HepG2 (cell line): Measurements from ENCODE around the gene EFCAB11. TPM values are rescaled to one million over a fixed set of nuclear protein-coding genes. Genes with fewer than 3 reads are reported as not detected.

Source experiments
- ATM ChIP-seq: fragments of 450-650 bp; IDR thresholded peaks from 2 replicates; pipeline ENCODE4 v1.7.1; 2017; ENCODE audit warnings: mild to moderate bottlenecking, borderline replicate concordance
- CAMTA2 ChIP-seq: sonication (generic); formaldehyde crosslinking; IDR thresholded peaks from 2 replicates; pipeline ENCODE4 v1.4.0; 2020; ENCODE audit warnings: mild to moderate bottlenecking, missing genetic modification reagents, borderline replicate concordance
- ELF1 ChIP-seq: sonication (generic); formaldehyde crosslinking; IDR thresholded peaks from 2 replicates; pipeline ENCODE4 v1.4.0; 2020; ENCODE audit warnings: missing genetic modification reagents
- GTF2F1 ChIP-seq: fragments of 150-350 bp; IDR thresholded peaks from 2 replicates; pipeline ENCODE4 v1.6.1; 2014; ENCODE audit warnings: low read length
- GTF3A ChIP-seq: sonication (generic); formaldehyde crosslinking; conservative IDR thresholded peaks from 2 replicates; pipeline ENCODE4 v1.4.0; 2020; ENCODE audit warnings: mild to moderate bottlenecking, missing genetic modification reagents
- MED13 ChIP-seq: sonication (generic); formaldehyde crosslinking; IDR thresholded peaks from 2 replicates; pipeline ENCODE4 v1.5.0; 2020; ENCODE audit warnings: missing genetic modification reagents
- MEIS1 ChIP-seq: sonication (generic); formaldehyde crosslinking; IDR thresholded peaks from 2 replicates; pipeline ENCODE4 v1.9.0; 2021; ENCODE audit warnings: mild to moderate bottlenecking, missing genetic modification reagents, moderate library complexity, borderline replicate concordance
- MYNN ChIP-seq: sonication (generic); formaldehyde crosslinking; IDR thresholded peaks from 2 replicates; pipeline ENCODE4 v1.4.0; 2020; ENCODE audit warnings: mild to moderate bottlenecking, low read depth, missing genetic modification reagents
- NFATC3 ChIP-seq: sonication (generic); formaldehyde crosslinking; IDR thresholded peaks from 2 replicates; pipeline ENCODE4 v1.5.1; 2020; ENCODE audit warnings: mild to moderate bottlenecking, missing genetic modification reagents
- PAXIP1 ChIP-seq: sonication (generic); formaldehyde crosslinking; conservative IDR thresholded peaks from 2 replicates; pipeline ENCODE4 v1.4.0; 2020; ENCODE audit warnings: mild to moderate bottlenecking, missing genetic modification reagents, moderate library complexity
- TCF7L2 ChIP-seq: IDR thresholded peaks from 2 replicates; pipeline ENCODE4 v1.6.1; 2011; ENCODE audit warnings: mild to moderate bottlenecking, low read depth, low read length, moderate library complexity
- YEATS4 ChIP-seq: sonication (generic); formaldehyde crosslinking; IDR thresholded peaks from 2 replicates; pipeline ENCODE4 v1.4.0; 2020; ENCODE audit warnings: missing genetic modification reagents, borderline replicate concordance
- ZBTB42 ChIP-seq: sonication (generic); formaldehyde crosslinking; IDR thresholded peaks from 2 replicates; pipeline ENCODE4 v1.5.0; 2020; ENCODE audit warnings: mild to moderate bottlenecking, missing genetic modification reagents
- ZBTB7A ChIP-seq: sonication (generic); formaldehyde crosslinking; IDR thresholded peaks from 2 replicates; pipeline ENCODE4 v1.8.0; 2022; ENCODE audit warnings: mild to moderate bottlenecking, missing genetic modification reagents
- ZFP36 ChIP-seq: fragments of 150-350 bp; IDR thresholded peaks from 2 replicates; pipeline ENCODE4 v1.6.1; 2018; ENCODE audit warnings: borderline replicate concordance, low read length, low read depth; ENCODE audit not compliant: partially characterized antibody
- ZFP82 ChIP-seq: sonication (generic); formaldehyde crosslinking; IDR thresholded peaks from 2 replicates; pipeline ENCODE4 v1.5.1; 2020; ENCODE audit warnings: mild to moderate bottlenecking, missing genetic modification reagents, borderline replicate concordance
- ZNF160 ChIP-seq: sonication (generic); formaldehyde crosslinking; IDR thresholded peaks from 2 replicates; pipeline ENCODE4 v1.8.0; 2022; ENCODE audit warnings: mild to moderate bottlenecking, inconsistent platforms, missing genetic modification reagents
- ZNF331 ChIP-seq: sonication (generic); formaldehyde crosslinking; IDR thresholded peaks from 2 replicates; pipeline ENCODE4 v1.4.0; 2020; ENCODE audit warnings: missing genetic modification reagents
- ZNF383 ChIP-seq: sonication (generic); formaldehyde crosslinking; IDR thresholded peaks from 2 replicates; pipeline ENCODE4 v1.4.0; 2020; ENCODE audit warnings: missing genetic modification reagents, mild to moderate bottlenecking, borderline replicate concordance
- ZNF720 ChIP-seq: sonication (generic); formaldehyde crosslinking; IDR thresholded peaks from 2 replicates; pipeline ENCODE4 v1.4.0; 2020; ENCODE audit warnings: missing genetic modification reagents
- ZNF878 ChIP-seq: sonication (generic); formaldehyde crosslinking; IDR thresholded peaks from 2 replicates; pipeline ENCODE4 v1.8.1; 2023; ENCODE audit warnings: mild to moderate bottlenecking, missing genetic modification reagents, moderate library complexity
- polyA plus RNA-seq, 8 experiments: library from polyadenylated mRNA; depleted of rRNA in 3 of 8; stranded (reverse) in 7 of 8; unstranded in 1 of 8; fragments of >200 nt; fragmentation: Illumina TruSeq in 4 of 8; extraction: Trizol in 4 of 8; gene quantifications; 2 replicates each; pipeline versions ENCODE4 v1.2.1 to v1.2.3, GENCODE V29; 2011 to 2016; ENCODE audit warnings: low read depth in 4 of 8, missing spikeins in 1 of 8, mixed read lengths in 1 of 8; ENCODE audit not compliant: insufficient read depth in 1 of 8
- total RNA-seq, 5 experiments: library from RNA; depleted of rRNA; stranded (reverse); fragments of >200 nt; fragmentation: Illumina TruSeq; extraction: Trizol; gene quantifications; 2 replicates each; pipeline ENCODE4 v1.2.3, GENCODE V29; 2016; ENCODE audit warnings: low read depth in 1 of 5
- TF ChIP-seq, protein P1 (sequence below): sonication (generic); formaldehyde crosslinking; IDR thresholded peaks from 2 replicates; pipeline ENCODE4 v1.4.0; 2020; ENCODE audit warnings: missing genetic modification reagents, borderline replicate concordance

Gene EFCAB11
- total and polyA plus RNA-seq, 2 of the 13 experiments (the other 11 are each of a cell fraction or from before 2014, with no cell fraction given), result 8.2 to 31.5 TPM

DNA sequence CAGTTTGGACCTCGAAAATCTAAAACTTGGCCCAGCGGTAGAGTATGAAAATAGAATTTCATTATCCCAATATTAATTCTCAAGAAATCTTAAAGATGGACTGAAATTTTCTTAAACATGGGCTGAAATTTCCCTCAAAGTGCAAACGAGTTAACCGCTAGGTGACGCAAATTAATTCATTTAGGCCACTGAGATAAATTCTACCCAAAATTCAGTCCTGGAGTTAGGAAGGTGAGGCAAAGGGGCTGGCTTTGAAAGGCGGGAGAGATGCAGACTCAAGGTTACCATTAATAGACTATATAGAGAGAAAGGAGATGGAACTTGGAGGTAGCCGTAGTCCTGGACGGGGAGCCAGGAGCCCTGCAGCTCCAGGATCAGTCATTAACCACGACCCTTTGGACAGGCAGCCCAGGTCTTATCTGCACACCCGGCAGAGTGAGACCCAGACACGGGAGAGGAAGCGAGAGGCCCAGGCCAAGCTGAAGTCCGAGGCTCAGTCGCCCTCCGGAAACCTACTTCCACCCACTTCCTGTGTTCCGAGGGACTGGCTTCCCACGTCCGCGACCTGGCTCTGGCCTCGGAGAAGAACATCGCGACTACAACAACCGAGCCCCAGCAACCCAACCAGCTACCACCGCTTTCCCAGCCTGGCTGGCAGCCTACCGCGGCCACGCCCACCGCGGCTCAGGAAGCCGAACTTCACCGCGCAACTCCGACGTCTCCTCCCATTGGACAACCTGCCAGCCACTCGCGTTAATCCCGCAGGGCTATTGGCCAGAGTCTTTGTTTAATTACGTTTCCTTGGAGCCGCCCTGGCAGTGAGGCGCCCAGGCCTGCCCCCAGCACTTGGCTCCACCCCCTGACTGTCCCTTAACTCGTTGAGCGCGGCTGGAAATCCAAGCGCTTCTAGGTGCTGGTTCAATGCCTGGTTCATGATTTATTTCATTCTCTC lies at the start of gene EFCAB11 (continued):
- TF ChIP-seq ZNF383 (CRISPR knock-in tag), result no peak
- TF ChIP-seq MYNN (CRISPR knock-in tag), result no peak
- TF ChIP-seq GTF3A (CRISPR knock-in tag), result no peak
- 0 out of 2 replicates have a peak, but pooled peaks have one; percentile 31 for TF ChIP-seq NFATC3
- TF ChIP-seq ZNF720 (CRISPR knock-in tag), result no peak
- TF ChIP-seq ZNF878 (CRISPR knock-in tag), result no peak
- TF ChIP-seq MED13, result no peak
- TF ChIP-seq CAMTA2 (CRISPR knock-in tag), result no peak
- TF ChIP-seq PAXIP1, result no peak
- no peak for TF ChIP-seq GTF2F1
- no peak for TF ChIP-seq ZNF331 (CRISPR knock-in tag)
- no peak for TF ChIP-seq MEIS1
- TF ChIP-seq ZFP36, result no peak
- TF ChIP-seq TCF7L2, result no peak
- no peak for TF ChIP-seq ATM
- TF ChIP-seq ELF1 (CRISPR knock-in tag), result peak; percentile 48; the same call in 1 of the 2 replicates
- no peak; the same call in 1 of the 2 replicates for TF ChIP-seq ZFP82 (CRISPR knock-in tag)
- no peak; the same call in 1 of the 2 replicates for TF ChIP-seq YEATS4 (CRISPR knock-in tag)
- TF ChIP-seq ZNF160 (CRISPR knock-in tag), result 0 out of 2 replicates have a peak, but pooled peaks have one; percentile 33
- TF ChIP-seq ZBTB7A (CRISPR knock-in tag), result no peak
- no peak for TF ChIP-seq ZBTB42 (CRISPR knock-in tag)
- TF ChIP-seq, protein P1, sequence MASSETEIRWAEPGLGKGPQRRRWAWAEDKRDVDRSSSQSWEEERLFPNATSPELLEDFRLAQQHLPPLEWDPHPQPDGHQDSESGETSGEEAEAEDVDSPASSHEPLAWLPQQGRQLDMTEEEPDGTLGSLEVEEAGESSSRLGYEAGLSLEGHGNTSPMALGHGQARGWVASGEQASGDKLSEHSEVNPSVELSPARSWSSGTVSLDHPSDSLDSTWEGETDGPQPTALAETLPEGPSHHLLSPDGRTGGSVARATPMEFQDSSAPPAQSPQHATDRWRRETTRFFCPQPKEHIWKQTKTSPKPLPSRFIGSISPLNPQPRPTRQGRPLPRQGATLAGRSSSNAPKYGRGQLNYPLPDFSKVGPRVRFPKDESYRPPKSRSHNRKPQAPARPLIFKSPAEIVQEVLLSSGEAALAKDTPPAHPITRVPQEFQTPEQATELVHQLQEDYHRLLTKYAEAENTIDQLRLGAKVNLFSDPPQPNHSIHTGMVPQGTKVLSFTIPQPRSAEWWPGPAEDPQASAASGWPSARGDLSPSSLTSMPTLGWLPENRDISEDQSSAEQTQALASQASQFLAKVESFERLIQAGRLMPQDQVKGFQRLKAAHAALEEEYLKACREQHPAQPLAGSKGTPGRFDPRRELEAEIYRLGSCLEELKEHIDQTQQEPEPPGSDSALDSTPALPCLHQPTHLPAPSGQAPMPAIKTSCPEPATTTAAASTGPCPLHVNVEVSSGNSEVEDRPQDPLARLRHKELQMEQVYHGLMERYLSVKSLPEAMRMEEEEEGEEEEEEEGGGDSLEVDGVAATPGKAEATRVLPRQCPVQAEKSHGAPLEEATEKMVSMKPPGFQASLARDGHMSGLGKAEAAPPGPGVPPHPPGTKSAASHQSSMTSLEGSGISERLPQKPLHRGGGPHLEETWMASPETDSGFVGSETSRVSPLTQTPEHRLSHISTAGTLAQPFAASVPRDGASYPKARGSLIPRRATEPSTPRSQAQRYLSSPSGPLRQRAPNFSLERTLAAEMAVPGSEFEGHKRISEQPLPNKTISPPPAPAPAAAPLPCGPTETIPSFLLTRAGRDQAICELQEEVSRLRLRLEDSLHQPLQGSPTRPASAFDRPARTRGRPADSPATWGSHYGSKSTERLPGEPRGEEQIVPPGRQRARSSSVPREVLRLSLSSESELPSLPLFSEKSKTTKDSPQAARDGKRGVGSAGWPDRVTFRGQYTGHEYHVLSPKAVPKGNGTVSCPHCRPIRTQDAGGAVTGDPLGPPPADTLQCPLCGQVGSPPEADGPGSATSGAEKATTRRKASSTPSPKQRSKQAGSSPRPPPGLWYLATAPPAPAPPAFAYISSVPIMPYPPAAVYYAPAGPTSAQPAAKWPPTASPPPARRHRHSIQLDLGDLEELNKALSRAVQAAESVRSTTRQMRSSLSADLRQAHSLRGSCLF, result no peak
